ELR (cell line): ENCODE results near the gene TUFM.
A peak's percentile ranks its signal among the peaks of the same experiment; 100 is the strongest.
"Not testable (repeated sequence)": the region's sequence is repeated elsewhere in the genome, so short reads cannot be mapped to it uniquely, and the experiment has no call there.

Source experiments
- DNase-seq: peaks from one replicate; pipeline ENCODE4 v3.0.0-alpha.2; 2015; ENCODE audit warnings: low read depth

The TUFM gene

DNA sequence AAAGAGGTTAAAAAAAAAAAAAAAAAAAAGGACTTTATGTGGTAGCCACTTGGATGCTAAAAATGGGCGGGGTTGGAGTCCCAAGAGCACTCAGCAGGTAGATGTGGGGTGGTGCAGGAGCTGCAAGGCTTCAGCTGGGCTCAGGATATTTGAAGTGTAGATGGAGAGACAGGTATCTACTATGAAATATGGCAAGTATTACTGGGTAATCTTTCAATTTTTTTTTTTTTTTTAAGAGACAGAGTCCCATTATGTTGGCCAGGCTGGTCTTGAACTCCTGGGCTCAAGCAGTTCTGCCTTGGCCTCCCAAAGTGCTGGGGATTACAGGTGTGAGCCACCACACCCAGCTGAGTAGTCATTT, 7.6 kb downstream of the TUFM start:
- no peak for DNase-seq

- no peak for DNase-seq
Observed at GRCh38 chr16:28837672-28838557, 8.2 kb downstream of the TUFM start.

DNA sequence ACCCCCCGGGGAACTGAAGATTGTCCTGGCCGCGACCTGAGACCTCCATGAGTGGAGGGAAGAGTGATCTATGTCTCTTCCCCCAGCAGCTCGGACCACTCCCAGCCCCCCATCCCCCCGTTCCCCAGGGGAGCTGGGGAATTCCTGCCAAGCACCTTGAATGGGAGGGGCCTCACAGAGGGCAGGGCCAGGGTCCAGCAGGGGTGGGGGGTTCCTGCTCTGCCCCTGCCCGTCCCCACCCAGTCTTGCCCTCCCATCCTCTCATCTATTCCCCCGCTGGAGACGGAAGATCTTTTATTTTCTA, 9.4 kb downstream of the TUFM start:
- DNase-seq, result no peak

DNA sequence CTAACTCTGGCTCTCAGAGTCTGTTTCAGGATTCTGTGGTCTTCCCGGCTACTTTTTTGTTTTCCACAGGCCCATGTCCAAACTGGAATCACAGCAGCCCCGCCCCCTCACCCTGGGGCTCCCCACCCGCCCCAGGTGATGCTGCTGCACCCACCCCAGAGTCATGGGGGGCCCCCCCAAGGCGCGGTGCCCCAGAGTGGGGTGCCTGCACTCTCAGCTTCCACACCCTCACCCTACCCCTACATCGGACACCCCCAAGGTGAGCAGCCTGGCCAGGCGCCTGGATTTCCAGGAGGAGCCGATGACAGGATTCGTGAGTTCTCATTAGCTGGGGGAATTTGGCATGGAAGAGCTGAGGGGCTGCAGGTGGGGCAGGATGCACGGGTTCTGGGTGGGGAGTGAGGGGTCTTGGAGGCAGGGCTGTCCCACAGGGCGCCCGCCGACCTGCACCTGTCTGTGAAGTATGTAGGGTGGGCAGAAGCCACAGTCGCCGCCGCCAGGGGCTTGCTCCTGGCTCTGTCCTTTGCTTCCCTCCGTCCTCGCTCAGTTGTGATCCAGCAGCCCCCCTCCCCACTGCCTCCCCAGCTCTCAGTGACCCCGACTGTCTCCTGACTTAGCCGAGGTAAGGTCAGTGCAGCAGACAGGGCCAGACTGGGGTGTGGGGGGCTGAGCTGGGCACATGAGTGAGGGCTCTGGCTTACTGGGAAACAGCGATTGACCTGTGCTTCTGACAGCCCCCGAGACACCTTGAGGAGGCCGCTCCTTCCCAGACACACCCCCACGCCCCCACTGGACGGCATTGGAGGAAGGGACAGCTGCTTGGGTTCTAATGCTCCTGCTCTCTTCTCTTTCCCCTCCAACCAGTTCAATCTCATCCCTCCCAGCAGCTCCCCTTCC, 10.0 kb downstream of the TUFM start:
- no peak for DNase-seq

DNA sequence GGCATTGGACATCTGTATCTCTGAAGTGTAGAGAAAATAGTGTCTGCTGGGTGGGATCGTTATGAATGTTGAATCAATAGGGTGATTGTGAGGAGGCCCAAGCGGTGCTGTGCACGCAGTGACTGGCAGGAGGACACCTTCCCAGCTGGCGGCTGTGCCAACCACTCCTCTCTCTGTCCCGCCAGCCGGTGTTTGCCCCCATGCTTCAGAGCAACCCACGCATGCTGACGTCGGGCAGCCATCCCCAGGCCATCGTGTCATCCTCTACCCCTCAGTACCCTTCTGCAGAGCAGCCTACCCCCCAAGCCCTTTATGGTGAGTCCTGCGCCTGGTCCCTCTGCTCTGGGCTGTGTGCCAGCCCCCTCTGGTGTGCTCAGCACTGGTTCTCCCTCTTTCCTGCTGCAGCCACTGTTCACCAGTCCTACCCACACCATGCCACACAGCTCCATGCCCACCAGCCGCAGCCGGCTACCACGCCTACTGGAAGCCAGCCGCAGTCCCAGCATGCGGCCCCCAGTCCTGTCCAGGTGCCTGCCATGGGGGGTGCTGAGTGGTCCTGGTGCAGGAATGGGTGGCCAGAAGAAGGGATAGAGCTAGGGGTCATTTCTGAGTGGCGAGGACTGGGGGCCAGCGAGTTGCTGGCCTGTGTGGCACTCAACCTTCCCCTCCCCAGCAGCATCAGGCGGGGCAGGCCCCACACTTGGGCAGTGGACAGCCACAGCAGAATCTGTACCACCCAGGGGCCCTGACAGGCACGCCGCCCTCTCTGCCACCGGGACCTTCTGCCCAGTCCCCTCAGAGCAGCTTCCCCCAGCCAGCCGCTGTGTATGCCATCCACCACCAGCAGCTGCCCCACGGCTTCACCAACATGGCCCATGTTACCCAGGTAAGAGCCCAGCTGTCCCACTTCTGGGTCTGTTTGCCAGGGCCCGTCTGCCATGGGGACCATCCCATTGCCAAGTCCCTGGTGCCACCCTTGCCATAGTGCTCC, 11.0 kb downstream of the TUFM start:
- DNase-seq, result no peak

GRCh38 chr16:28834349-28834748, 11.8 kb downstream of the TUFM start:
- DNase-seq, result no peak

GRCh38 chr16:28830531-28830930, 15.6 kb downstream of the TUFM start:
- no peak for DNase-seq

DNA sequence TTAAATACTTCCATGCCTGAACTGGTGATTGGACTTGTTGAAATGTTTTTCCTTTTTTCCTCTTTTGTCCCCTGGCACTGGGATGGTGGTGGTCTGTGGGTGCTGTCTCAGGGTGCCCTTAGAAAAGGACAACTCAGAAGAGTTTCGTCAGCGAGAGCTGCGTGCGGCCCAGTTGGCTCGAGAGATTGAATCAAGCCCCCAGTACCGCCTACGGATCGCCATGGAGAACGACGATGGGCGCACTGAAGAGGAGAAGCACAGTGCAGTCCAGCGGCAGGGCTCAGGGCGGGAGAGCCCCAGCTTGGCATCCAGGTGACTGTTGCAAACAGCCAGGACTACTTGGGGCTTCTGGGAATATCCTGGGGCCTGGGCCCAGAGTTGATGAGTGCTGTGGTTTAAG, 16.4 kb downstream of the TUFM start:
- DNase-seq, result no peak

- peak; percentile 60 for DNase-seq
Observed at GRCh38 chr16:28826141-28826540, 20.0 kb downstream of the TUFM start.

GRCh38 chr16:28824717-28824973, 21.5 kb downstream of the TUFM start:
- no peak for DNase-seq

GRCh38 chr16:28823873-28824716, 22.1 kb downstream of the TUFM start:
- DNase-seq, result peak; percentile 98

DNA sequence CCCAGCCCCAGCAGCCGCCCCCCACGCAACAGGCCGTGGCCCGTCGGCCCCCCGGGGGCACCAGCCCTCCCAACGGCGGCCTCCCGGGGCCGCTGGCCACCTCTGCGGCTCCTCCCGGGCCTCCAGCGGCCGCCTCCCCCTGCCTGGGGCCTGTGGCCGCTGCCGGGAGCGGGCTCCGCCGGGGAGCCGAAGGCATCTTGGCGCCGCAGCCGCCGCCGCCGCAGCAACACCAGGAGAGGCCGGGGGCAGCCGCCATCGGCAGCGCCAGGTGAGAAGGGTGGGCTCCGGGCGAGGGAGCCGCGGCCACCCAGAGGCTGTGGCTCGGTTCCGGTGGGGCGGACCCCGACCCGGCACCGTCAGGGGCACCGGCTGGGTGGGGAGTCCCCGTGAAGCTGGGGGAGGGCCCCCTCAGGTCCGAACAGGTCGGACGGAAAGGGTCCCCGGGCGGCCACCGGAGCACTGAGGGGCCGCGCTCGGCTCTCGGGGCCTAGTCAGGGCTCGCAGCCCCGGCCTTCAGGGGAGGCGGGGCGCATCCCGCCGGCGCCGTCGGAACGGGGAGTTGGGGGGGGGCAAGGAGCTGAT, 22.8 kb downstream of the TUFM start:
- DNase-seq, result no peak

DNA sequence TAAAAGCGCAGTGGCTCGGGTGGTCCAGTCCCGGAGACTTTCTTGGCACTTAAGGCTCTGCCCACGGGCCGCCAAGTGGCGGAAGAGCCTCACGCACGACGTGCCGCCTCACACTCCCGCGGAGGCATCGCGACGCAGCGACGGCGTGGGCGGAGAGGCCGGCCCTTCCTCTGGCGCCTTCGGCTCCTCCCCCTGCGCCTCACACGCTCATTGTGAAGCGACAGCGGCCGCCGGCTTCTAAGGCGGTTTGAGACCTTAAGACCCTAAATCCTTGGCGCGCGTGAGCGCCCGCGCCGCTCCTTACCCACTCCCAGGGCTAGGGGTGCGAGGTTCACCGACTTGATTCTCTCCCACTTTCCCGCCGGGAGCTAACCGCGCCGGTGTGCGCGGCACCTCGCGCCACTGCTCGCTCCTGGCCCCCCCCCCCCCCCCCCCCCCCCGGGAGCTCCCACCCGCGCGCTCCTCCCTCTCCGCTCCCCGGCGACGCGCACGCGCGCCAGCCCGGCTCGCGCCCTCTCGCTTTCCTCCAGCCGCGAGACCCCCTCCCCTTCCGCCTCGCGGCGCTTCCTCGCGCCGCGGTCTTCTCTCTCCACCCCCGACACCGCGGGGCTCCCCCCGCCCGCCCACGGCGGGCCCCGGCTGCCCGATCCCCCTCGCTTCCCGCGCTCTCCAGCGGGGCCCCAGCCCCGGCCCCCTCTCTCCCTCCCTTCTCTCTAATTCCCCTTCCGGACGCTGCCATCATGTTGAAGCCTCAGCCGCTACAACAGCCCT, 23.4 kb downstream of the TUFM start, which contains the start of gene ATXN2L:
ATXN2L (plus strand) TSS at position 480 of the 771 bp plus-strand sequence; CDS start at position 741, 261 bp downstream.
- DNase-seq, result peak; percentile 97

- no peak for DNase-seq
Observed at GRCh38 chr16:28821874-28822519, 24.2 kb downstream of the TUFM start.

- DNase-seq, result not testable (repeated sequence)
Observed at GRCh38 chr16:28820546-28820945, 25.6 kb downstream of the TUFM start.

DNA sequence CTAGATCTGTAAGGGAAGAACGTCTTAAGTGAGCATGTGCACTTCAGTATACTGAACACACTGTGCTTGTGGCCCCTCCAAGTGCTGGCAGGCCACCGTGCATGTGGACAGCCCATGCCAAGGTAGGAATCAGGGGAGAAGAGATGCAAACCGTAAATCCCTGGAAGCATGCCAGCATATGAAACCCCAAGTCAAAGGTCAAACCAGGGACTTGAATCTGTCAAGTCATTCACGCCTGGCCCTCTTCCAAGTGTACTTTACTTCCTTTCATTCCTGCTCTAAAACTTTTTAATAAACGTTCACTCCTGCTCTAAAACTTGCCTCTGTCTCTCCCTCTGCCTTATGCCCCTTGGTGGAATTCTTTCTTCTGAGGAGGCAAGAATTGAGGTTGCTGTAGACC, 26.1 kb downstream of the TUFM start:
- DNase-seq, result no peak

DNA sequence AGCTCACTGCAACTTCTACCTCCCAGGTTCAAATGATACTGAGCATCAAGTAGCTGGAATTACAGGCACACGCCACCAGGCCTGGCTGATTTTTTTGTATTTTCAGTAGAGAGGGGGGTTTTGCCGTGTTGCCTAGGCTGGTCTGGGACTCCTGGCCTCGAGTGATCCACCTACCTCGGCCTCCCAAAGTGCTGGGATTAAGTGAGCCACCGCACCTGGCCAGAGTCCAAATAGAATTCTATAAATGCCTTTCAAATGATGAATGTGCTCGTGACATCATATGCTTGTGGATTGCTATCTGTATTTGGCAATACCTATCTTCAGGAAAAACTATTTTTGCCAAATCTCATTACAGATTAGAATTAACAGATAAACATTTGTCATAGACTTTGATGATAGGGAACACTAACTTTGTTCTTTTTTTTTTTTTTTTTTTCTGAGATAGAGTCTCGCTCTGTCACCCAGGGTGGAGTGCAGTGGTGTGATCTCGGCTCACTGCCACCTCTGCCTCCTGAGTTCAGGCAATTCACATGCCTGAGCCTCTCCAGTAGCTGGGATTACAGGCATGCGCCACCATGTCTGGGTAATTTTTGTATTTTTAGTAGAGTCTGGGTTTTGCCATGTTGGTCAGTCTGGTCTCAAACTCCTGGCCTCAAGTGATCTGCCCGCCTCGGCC, 38.6 kb downstream of the TUFM start:
- DNase-seq, result not testable (repeated sequence)

- not testable (repeated sequence) for DNase-seq
Observed at GRCh38 chr16:28802235-28803019, 43.7 kb downstream of the TUFM start.
